Muscle of arm (tissue), 14 donors: ENCODE data around the gene ALS2CL. TPM values are rescaled to one million over a fixed set of nuclear protein-coding genes. Genes with fewer than 3 reads are reported as not detected.
"Not testable (repeated sequence)": the region's sequence is repeated elsewhere in the genome, so short reads cannot be mapped to it uniquely, and the experiment has no call there.

ENCODE experiments used
- DNase-seq: peaks from one replicate; pipeline ENCODE4 v3.0.0-alpha.2; 2013
- long read RNA-seq, 11 donors: transcript quantifications; one replicate each; lab custom pipeline, GENCODE V29; 2026
- polyA plus RNA-seq, 12 donors: library from polyadenylated mRNA; unstranded; fragments of 120-200 nt; gene quantifications; one replicate each; pipeline ENCODE4 v1.2.1, GENCODE V29; 2013; ENCODE audit not compliant: insufficient read length in 12 of 12

The ALS2CL gene
- 10 to 100 TPM in 2 of 12 donors, 1 to 10 TPM in 9, not detected in 1; 3.1 to 24.7 (median 6.7) TPM for polyA plus RNA-seq
- long read RNA-seq, donor 1, result 0 reads
- long read RNA-seq, donor 2, result 0 reads
- long read RNA-seq, donor 3, result 0 reads
- long read RNA-seq, donor 4, result 0 reads
- long read RNA-seq, donor 5, result 0 reads
- long read RNA-seq, donor 6, result 0 reads
- long read RNA-seq, donor 7, result 0 reads
- long read RNA-seq, donor 8, result 0 reads
- long read RNA-seq, donor 9, result 0 reads
- long read RNA-seq, donor 10, partial matches to known transcripts, result 0 of 1 reads
- long read RNA-seq, donor 10, other reads (novel, unspliced or antisense), result 0 of 1 reads
- long read RNA-seq, donor 11, result 0 reads

GRCh38 chr3:46693038-46693891, at the start of gene ALS2CL:
TSS of gene ALS2CL (minus strand) at chr3:46693679. CDS start at chr3:46689440, 4,239 bp downstream.
- no peak for DNase-seq

- no peak for DNase-seq
These were observed 49.6 kb upstream of the ALS2CL start for GRCh38 chr3:46742992-46743585.

GRCh38 chr3:46739565-46739964, 46.1 kb upstream of the ALS2CL start:
- not testable (repeated sequence) for DNase-seq

- no peak for DNase-seq
These were observed 43.9 kb upstream of the ALS2CL start for GRCh38 chr3:46737329-46737731.

GRCh38 chr3:46736006-46736872, 42.8 kb upstream of the ALS2CL start:
- DNase-seq, result no peak

- DNase-seq, result no peak
These were observed 41.3 kb upstream of the ALS2CL start for GRCh38 chr3:46734773-46735172.

- no peak for DNase-seq
These were observed 39.7 kb upstream of the ALS2CL start for GRCh38 chr3:46733026-46733800.

GRCh38 chr3:46731795-46732194, 38.3 kb upstream of the ALS2CL start:
- DNase-seq, result no peak

- no peak for DNase-seq
These were observed 37.3 kb upstream of the ALS2CL start for GRCh38 chr3:46730819-46731218.

GRCh38 chr3:46729038-46729437, 35.6 kb upstream of the ALS2CL start:
- DNase-seq, result no peak

- no peak for DNase-seq
These were observed 32.3 kb upstream of the ALS2CL start for GRCh38 chr3:46725621-46726314.

GRCh38 chr3:46724424-46724823, 30.9 kb upstream of the ALS2CL start:
- no peak for DNase-seq

GRCh38 chr3:46722443-46722842, 29.0 kb upstream of the ALS2CL start:
- DNase-seq, result no peak

- no peak for DNase-seq
These were observed 27.5 kb upstream of the ALS2CL start for GRCh38 chr3:46721009-46721408.

- no peak for DNase-seq
These were observed 26.3 kb upstream of the ALS2CL start for GRCh38 chr3:46719735-46720271.

GRCh38 chr3:46719044-46719565, 25.6 kb upstream of the ALS2CL start:
- DNase-seq, result no peak

GRCh38 chr3:46717447-46718231, 24.2 kb upstream of the ALS2CL start, which contains the start of gene PRSS50:
TSS of gene PRSS50 (minus strand) at chr3:46717869. CDS start at chr3:46717824, 45 bp downstream.
- DNase-seq, result no peak
